ENCODE data around the gene ATP12A.

ATP12A gene

DNA sequence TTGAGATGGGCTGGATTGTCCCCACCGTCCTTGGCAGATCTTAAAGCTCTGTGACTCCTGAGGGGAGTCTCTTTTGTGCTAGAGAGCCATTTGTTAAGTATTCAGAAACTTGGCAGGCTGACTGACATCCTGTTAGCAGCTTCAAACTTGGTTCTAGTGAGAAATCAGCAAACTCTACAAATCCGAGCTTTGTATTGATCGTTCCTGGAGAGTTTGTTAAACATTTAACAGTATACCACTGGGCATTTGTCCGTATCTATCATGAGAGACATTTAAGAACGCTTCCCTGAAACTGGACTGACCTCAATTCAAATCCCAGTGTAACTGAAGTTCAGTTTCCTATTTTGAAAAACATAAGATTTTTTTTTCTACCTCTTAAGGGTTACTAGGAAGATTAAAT lies 3.1 kb downstream of the ATP12A start:
- no peak for ATAC-seq (replicated peaks; ENCODE audit: extremely low read depth, poor library complexity, severe bottlenecking)
- Mint-ChIP-seq H3K4me1 (peaks cover 33% of the 10 kb centered on the region), H3K36me3 (ENCODE audit: insufficient read depth) (no peaks in the 10 kb centered on the region), H3K27me3 (peaks cover 42% of the 10 kb centered on the region), H3K27ac (ENCODE audit: low read depth) (no peak overlapping the region), H3K4me3 (no peak overlapping the region), H3K9me3 (no peaks in the 10 kb centered on the region)
- no peak for DNase-seq (ENCODE audit: low spot score in 2 of 2)

DNA sequence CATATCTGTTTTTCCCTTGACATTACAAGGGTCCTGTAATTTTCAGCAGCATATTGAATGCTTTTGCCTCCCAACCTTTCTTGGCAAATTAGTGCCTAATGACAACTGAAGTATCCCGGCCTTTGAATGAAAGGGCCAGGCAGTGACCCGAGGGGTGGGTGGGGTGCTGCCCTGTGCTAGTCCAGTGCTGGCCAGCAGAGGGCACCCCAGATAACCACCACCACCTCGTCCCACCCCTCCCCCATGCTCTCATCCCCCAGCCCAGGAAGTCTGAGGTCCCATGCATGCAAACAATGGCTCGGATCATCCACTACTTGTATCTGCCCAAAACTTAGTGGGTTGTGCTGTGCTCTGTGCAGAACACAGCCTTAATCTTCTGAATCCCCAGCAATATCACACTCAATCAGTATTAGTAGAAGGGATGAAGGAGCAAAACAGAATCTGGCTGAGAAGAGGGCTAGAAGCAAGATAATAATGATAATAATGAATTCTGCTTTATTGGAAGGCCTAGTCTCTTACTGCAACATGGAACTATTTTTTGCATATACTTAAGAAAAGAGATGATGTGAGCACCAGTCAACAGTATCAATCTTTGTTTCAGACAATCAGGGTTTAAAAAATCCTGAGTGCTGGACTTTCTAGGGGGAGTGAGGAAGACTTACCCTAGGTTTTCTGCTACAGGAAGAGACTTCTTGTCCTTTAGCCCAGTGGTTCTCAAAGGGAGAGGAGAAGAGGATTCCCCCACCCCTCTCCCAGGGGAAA lies 3.8 kb downstream of the ATP12A start:
- no peak for DNase-seq (ENCODE audit: low spot score in 2 of 2)
- Mint-ChIP-seq H3K27ac (ENCODE audit: low read depth) (no peak overlapping the region), H3K4me1 (peaks cover 33% of the 10 kb centered on the region), H3K4me3 (peak overlapping the region; percentile 46), H3K36me3 (ENCODE audit: insufficient read depth) (no peaks in the 10 kb centered on the region), H3K9me3 (no peaks in the 10 kb centered on the region), H3K27me3 (peaks cover 42% of the 10 kb centered on the region)
- ATAC-seq (replicated peaks; ENCODE audit: extremely low read depth, poor library complexity, severe bottlenecking) = peak; percentile 38

DNA sequence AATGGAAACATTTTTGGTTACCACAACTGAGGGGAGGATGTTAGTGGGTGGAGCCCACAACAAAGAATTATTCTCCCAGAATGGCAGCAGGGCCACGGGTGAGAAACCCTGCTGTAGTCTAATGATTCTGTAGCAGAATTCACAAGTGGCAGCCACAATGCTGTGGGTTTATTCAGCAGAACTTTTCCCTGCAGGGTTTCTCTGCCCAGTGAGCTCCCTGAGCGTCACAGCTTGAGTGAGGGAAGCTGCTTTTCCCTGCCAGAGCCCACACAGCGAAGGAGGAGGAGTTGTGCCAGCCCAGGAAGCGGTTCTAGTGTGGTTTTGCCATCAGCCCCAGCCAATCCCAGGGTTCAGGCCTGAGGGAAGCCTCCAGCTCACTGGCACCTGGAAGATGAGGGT lies 4.4 kb downstream of the ATP12A start:
- H3K27me3 Mint-ChIP-seq = peaks cover 42% of the 10 kb centered on the region
- peaks cover 32% of the 10 kb centered on the region for H3K4me1 Mint-ChIP-seq
- H3K4me3 Mint-ChIP-seq = peak overlapping the region; percentile 46
- H3K9me3 Mint-ChIP-seq = no peaks in the 10 kb centered on the region
- ATAC-seq (replicated peaks; ENCODE audit: extremely low read depth, poor library complexity, severe bottlenecking) = peak; percentile 72
- H3K36me3 Mint-ChIP-seq (ENCODE audit: insufficient read depth) = no peaks in the 10 kb centered on the region
- H3K27ac Mint-ChIP-seq (ENCODE audit: low read depth) = no peak overlapping the region
- DNase-seq (ENCODE audit: low spot score in 2 of 2) = peak in 1 of 2 donors; percentile 38

DNA sequence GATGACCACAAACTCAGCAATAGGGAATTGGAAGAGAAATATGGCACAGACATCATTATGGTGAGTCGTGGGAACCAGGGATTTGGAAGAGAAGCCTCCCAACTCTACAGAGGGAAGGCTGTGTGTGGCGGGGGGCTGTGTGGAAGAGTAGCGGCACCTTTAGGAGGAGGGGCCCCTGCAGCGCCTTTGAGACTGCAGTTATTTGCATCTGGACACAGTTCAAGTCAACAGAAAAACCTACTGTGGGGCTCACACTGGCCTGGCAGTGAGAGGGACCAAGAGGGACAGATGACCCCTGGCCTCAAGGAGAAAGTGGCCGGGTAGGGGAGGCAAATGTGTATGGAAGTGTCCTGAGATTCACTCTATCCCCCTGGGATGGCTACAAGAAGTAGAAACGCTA lies 5.1 kb downstream of the ATP12A start:
- peaks cover 43% of the 10 kb centered on the region for H3K27me3 Mint-ChIP-seq
- no peaks in the 10 kb centered on the region for H3K9me3 Mint-ChIP-seq
- peaks cover 27% of the 10 kb centered on the region for H3K4me1 Mint-ChIP-seq
- H3K4me3 Mint-ChIP-seq = peak overlapping the region; percentile 46
- DNase-seq (ENCODE audit: low spot score in 2 of 2) (no peak), ATAC-seq (replicated peaks; ENCODE audit: extremely low read depth, poor library complexity, severe bottlenecking) (no peak)
- no peaks in the 10 kb centered on the region for H3K36me3 Mint-ChIP-seq (ENCODE audit: insufficient read depth)
- no peak overlapping the region for H3K27ac Mint-ChIP-seq (ENCODE audit: low read depth)

DNA sequence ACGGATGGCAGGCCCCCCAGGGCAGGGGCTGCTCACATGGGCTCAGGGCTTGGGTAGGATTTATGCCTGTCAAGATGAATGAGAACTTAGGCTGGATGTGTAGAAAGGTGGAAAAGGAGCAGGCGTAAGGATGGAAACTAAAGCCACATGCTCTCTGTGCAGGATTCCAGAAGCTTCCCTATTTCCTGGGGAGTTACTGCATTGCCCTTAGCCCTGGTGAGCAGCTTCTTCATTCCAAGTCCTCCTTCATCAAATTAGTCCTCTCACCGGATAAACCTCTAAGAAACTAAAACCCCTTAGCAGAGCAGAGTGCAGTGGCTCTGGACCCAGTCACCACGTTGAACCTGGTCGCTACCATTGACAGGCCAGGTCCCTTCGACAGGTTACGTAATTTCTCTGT lies 7.4 kb downstream of the ATP12A start:
- H3K36me3 Mint-ChIP-seq (ENCODE audit: insufficient read depth) = peaks cover 1% of the 10 kb centered on the region
- no peak for ATAC-seq (replicated peaks; ENCODE audit: extremely low read depth, poor library complexity, severe bottlenecking)
- no peaks in the 10 kb centered on the region for H3K9me3 Mint-ChIP-seq
- H3K27me3 Mint-ChIP-seq = peaks cover 66% of the 10 kb centered on the region
- H3K27ac Mint-ChIP-seq (ENCODE audit: low read depth) = no peak overlapping the region
- DNase-seq (ENCODE audit: low spot score in 2 of 2) = no peak
- H3K4me1 Mint-ChIP-seq = peaks cover 27% of the 10 kb centered on the region
- no peak overlapping the region for H3K4me3 Mint-ChIP-seq

DNA sequence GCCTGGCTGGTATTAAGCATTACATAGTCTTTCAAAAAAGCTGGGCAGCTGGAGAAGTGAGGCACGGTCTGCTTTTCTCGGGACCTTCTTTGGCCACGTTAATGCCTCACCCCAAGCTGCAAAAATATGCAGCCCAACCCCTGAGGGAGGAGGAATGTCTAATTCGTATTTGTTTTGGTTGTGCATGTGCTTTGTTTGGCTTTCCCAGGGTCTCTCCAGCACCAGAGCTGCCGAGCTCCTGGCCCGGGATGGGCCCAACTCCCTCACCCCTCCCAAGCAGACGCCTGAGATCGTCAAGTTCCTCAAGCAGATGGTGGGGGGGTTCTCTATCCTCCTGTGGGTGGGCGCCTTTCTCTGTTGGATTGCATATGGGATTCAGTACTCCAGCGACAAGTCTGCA lies 7.9 kb downstream of the ATP12A start:
- DNase-seq (ENCODE audit: low spot score in 2 of 2) (no peak), ATAC-seq (replicated peaks; ENCODE audit: extremely low read depth, poor library complexity, severe bottlenecking) (no peak)
- H3K27ac Mint-ChIP-seq (ENCODE audit: low read depth) = no peak overlapping the region
- peaks cover 27% of the 10 kb centered on the region for H3K4me1 Mint-ChIP-seq
- H3K36me3 Mint-ChIP-seq (ENCODE audit: insufficient read depth) = peaks cover 1% of the 10 kb centered on the region
- no peak overlapping the region for H3K4me3 Mint-ChIP-seq
- H3K27me3 Mint-ChIP-seq = peaks cover 71% of the 10 kb centered on the region
- no peaks in the 10 kb centered on the region for H3K9me3 Mint-ChIP-seq

DNA sequence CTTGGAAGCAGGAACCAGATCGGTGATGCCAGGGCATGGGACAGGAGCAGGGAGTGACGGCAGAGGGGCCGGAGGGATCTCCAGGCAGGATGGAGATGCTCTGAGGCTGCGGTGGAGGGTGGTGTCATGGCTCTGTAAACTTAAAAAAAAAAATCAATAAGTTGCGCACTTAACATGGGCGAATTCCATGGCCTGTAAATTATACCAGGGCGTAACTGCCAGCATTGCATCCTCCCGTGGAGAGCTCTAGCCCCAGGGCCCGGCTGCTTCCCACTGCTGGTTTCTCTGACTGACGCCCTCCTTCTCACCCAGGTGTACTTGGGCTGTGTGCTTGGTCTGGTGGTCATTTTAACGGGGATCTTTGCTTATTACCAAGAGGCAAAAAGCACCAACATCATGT lies 8.7 kb downstream of the ATP12A start:
- Mint-ChIP-seq H3K36me3 (ENCODE audit: insufficient read depth) (peaks cover 1% of the 10 kb centered on the region), H3K9me3 (no peaks in the 10 kb centered on the region), H3K4me1 (peaks cover 23% of the 10 kb centered on the region), H3K27ac (ENCODE audit: low read depth) (no peak overlapping the region), H3K4me3 (no peak overlapping the region), H3K27me3 (peaks cover 79% of the 10 kb centered on the region)
- ATAC-seq (replicated peaks; ENCODE audit: extremely low read depth, poor library complexity, severe bottlenecking) = no peak
- DNase-seq (ENCODE audit: low spot score in 2 of 2) = no peak

DNA sequence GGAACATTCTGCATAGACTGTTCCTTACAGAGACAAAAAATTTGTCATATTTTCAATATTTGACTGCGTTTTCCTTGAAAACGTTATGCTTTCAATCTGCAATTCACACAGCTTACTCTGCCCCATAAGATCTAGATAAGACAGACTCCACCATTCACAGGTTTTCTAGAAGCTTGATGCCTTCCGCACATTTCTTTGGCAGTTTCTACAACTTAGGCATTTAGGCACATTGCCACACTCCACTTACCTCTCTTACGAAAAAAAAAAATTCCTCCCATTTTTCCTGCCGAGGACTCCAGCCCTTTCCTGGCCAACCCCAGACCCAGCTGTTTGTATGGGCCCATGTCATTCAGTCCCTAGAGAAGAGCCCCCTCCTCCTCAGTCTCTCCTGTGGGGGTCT lies 11.2 kb downstream of the ATP12A start:
- Mint-ChIP-seq H3K4me1 (peaks cover 12% of the 10 kb centered on the region), H3K27me3 (peaks cover 96% of the 10 kb centered on the region), H3K27ac (ENCODE audit: low read depth) (no peak overlapping the region), H3K9me3 (no peaks in the 10 kb centered on the region), H3K4me3 (no peak overlapping the region), H3K36me3 (ENCODE audit: insufficient read depth) (peaks cover 1% of the 10 kb centered on the region)
- DNase-seq (ENCODE audit: low spot score in 2 of 2) = no peak
- no peak for ATAC-seq (replicated peaks; ENCODE audit: extremely low read depth, poor library complexity, severe bottlenecking)

DNA sequence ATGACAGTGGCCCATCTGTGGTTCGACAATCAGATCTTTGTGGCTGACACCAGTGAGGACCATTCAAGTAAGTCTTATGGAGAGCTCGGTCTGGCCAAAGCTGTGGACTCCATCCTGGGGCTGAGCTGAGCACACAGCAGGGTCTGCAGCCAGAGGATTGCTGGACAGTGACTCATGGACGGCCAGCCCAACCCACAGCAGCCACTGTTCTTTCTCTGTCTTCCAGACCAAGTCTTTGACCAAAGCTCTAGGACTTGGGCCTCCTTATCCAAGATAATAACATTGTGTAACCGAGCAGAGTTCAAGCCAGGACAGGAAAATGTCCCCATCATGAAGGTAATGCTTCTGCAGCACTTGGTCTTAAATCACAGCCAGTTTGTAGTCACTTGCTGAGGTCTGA lies 12.4 kb downstream of the ATP12A start:
- no peak for ATAC-seq (replicated peaks; ENCODE audit: extremely low read depth, poor library complexity, severe bottlenecking)
- Mint-ChIP-seq H3K27me3 (peaks cover 85% of the 10 kb centered on the region), H3K4me3 (no peak overlapping the region), H3K27ac (ENCODE audit: low read depth) (no peak overlapping the region), H3K36me3 (ENCODE audit: insufficient read depth) (peaks cover 1% of the 10 kb centered on the region), H3K4me1 (peaks cover 12% of the 10 kb centered on the region), H3K9me3 (no peaks in the 10 kb centered on the region)
- DNase-seq (ENCODE audit: low spot score in 2 of 2) = no peak

DNA sequence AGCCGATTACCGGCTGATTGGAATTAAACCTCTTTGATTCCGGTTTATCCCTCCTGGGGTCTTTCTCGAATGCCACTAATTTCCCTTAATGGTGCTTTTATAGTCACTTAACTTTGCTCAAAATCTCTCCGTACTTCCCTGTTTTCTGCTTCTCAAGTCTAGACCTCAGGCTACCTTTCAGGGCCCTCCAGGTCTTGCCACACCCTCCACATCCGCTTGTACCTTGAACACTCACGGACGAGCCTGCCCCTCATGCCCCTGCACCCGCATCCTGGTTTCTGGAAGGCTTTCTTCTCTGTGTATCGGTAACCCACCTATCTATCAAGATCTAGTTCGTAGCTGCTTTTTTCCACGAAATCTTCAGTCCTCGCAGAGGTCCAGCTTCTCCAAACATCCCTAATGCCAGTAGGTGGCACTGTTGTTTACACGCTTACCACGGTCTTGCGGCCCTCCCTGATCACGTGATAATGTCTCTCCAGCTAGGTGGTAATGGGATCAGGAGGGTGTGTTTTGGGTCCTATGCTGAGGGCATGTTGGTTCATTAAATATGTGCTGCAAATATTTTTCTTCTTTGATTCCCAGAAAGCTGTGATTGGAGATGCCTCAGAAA lies 13.8 kb downstream of the ATP12A start:
- Mint-ChIP-seq H3K4me3 (no peak overlapping the region), H3K9me3 (no peaks in the 10 kb centered on the region), H3K36me3 (ENCODE audit: insufficient read depth) (peaks cover 1% of the 10 kb centered on the region), H3K27ac (ENCODE audit: low read depth) (no peak overlapping the region), H3K4me1 (peaks cover 12% of the 10 kb centered on the region), H3K27me3 (peaks cover 79% of the 10 kb centered on the region)
- DNase-seq (ENCODE audit: low spot score in 2 of 2) (no peak), ATAC-seq (replicated peaks; ENCODE audit: extremely low read depth, poor library complexity, severe bottlenecking) (peak; percentile 43)

DNA sequence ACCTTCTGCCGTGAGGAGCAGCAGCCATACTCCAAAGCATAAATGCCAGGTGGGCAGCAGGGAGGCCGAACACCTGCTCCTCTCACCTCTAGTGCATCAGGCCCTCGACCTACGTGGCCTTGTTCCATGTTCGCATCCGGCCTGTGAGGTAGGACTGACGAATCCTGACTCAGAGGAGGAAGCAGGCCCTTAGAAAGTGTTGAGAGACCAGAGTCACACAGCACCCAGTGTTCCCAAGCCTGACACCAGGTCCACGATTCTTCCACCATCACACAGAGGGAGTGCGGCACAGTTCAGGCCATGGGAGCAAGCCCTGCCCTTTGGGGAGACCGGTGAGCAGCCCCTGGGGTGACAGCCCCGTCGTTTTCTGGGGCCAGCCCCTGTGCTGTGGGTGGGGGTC lies 14.7 kb downstream of the ATP12A start:
- Mint-ChIP-seq H3K4me3 (no peak overlapping the region), H3K9me3 (no peaks in the 10 kb centered on the region)
- no peak for ATAC-seq (replicated peaks; ENCODE audit: extremely low read depth, poor library complexity, severe bottlenecking)

DNA sequence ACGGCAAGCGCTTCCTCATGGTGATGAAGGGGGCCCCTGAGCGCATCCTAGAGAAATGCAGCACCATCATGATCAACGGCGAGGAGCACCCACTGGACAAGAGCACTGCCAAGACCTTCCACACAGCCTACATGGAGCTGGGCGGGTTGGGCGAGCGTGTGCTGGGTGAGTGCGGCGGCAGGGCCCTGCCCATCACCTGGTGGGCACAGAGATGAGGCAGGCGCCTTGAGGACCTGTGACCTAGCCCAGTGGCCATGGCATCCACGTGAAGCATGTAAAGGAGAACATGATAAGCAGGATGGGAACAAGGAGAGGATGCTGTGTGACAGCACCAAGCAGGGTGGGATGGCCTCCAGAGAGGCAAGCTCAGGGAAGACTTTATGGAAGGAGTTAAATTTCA lies 18.5 kb downstream of the ATP12A start:
- H3K4me1 Mint-ChIP-seq = peaks cover 11% of the 10 kb centered on the region
- H3K27ac Mint-ChIP-seq (ENCODE audit: low read depth) = no peak overlapping the region
- peaks cover 58% of the 10 kb centered on the region for H3K27me3 Mint-ChIP-seq
- H3K36me3 Mint-ChIP-seq (ENCODE audit: insufficient read depth) = no peaks in the 10 kb centered on the region
- ATAC-seq (replicated peaks; ENCODE audit: extremely low read depth, poor library complexity, severe bottlenecking) (no peak), DNase-seq (ENCODE audit: low spot score in 2 of 2) (no peak)
- no peaks in the 10 kb centered on the region for H3K9me3 Mint-ChIP-seq
- no peak overlapping the region for H3K4me3 Mint-ChIP-seq

More for the DNA sequence above, 14.7 kb downstream of the ATP12A start:
- peaks cover 79% of the 10 kb centered on the region for H3K27me3 Mint-ChIP-seq
- no peak for DNase-seq (ENCODE audit: low spot score in 2 of 2)
- peaks cover 1% of the 10 kb centered on the region for H3K36me3 Mint-ChIP-seq (ENCODE audit: insufficient read depth)
- H3K27ac Mint-ChIP-seq (ENCODE audit: low read depth) = no peak overlapping the region
- peaks cover 12% of the 10 kb centered on the region for H3K4me1 Mint-ChIP-seq

DNA sequence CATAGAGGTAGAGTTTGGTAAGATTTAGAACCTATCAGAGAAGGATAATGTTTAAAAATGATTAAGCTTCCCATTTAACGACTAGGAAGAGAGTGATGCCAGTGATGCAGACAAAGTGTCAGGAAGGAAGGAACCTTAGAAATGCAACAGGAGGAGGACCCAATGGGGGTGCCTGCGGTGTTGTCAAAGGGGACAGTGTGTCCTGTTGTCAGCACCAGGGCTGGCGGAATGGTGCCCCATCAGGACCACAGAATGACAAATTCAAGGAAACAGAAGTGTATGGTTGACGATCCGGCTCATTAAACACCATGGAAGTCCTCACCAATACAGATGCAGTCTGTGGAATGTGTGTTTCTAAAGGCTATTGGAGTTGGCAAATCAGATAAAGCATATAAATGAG lies 19.3 kb downstream of the ATP12A start:
- DNase-seq (ENCODE audit: low spot score in 2 of 2) = no peak

More for the DNA sequence above, 19.3 kb downstream of the ATP12A start:
- ATAC-seq (replicated peaks; ENCODE audit: extremely low read depth, poor library complexity, severe bottlenecking) = no peak
- H3K4me3 Mint-ChIP-seq = no peak overlapping the region
- H3K4me1 Mint-ChIP-seq = peaks cover 2% of the 10 kb centered on the region
- peaks cover 49% of the 10 kb centered on the region for H3K27me3 Mint-ChIP-seq
- H3K36me3 Mint-ChIP-seq (ENCODE audit: insufficient read depth) = no peaks in the 10 kb centered on the region
- H3K27ac Mint-ChIP-seq (ENCODE audit: low read depth) = no peak overlapping the region
- H3K9me3 Mint-ChIP-seq = no peaks in the 10 kb centered on the region

Data from central memory CD8-positive, alpha-beta T cell (primary cell).